ENCODE measurements around the gene CTNNA1.
A peak's percentile ranks its signal among the peaks of the same experiment; 100 is the strongest.
"Not testable (repeated sequence)": the region's sequence is repeated elsewhere in the genome, so short reads cannot be mapped to it uniquely, and the experiment has no call there.

Gene CTNNA1

GRCh38 chr5:138913773-138914172 lies 160.5 kb downstream of the CTNNA1 start:
- in situ Hi-C loops (cut with HindIII; ENCODE audit: low sequenced_read_pairs) = no loop called here
- TF ChIP-seq, protein P1, sequence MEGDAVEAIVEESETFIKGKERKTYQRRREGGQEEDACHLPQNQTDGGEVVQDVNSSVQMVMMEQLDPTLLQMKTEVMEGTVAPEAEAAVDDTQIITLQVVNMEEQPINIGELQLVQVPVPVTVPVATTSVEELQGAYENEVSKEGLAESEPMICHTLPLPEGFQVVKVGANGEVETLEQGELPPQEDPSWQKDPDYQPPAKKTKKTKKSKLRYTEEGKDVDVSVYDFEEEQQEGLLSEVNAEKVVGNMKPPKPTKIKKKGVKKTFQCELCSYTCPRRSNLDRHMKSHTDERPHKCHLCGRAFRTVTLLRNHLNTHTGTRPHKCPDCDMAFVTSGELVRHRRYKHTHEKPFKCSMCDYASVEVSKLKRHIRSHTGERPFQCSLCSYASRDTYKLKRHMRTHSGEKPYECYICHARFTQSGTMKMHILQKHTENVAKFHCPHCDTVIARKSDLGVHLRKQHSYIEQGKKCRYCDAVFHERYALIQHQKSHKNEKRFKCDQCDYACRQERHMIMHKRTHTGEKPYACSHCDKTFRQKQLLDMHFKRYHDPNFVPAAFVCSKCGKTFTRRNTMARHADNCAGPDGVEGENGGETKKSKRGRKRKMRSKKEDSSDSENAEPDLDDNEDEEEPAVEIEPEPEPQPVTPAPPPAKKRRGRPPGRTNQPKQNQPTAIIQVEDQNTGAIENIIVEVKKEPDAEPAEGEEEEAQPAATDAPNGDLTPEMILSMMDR (IDR thresholded peaks at IDR 0.05; ENCODE audit: low read depth, low read length) = no peak
- DNase-seq (ENCODE audit: low read depth, low spot score) = no peak
- no peak overlapping the region for H3K4me3 ChIP-seq (ENCODE audit: low read depth, low read length)

GRCh38 chr5:138914338-138914737 lies 161.1 kb downstream of the CTNNA1 start:
- TF ChIP-seq, protein P1 (IDR thresholded peaks at IDR 0.05; ENCODE audit: low read depth, low read length) = no peak
- in situ Hi-C loops (cut with HindIII; ENCODE audit: low sequenced_read_pairs) = no loop called here
- H3K4me3 ChIP-seq (ENCODE audit: low read depth, low read length) = no peak overlapping the region

GRCh38 chr5:138918686-138919085 lies 165.5 kb downstream of the CTNNA1 start:
- TF ChIP-seq, protein P1 (IDR thresholded peaks at IDR 0.05; ENCODE audit: low read depth, low read length) = no peak
- H3K4me3 ChIP-seq (ENCODE audit: low read depth, low read length) = no peak overlapping the region
- in situ Hi-C loops (cut with HindIII; ENCODE audit: low sequenced_read_pairs) = no loop called here

More at GRCh38 chr5:138914338-138914737, 161.1 kb downstream of the CTNNA1 start:
- DNase-seq (ENCODE audit: low read depth, low spot score) = no peak

GRCh38 chr5:138920181-138920580 lies 167.0 kb downstream of the CTNNA1 start:
- no peak overlapping the region for H3K4me3 ChIP-seq (ENCODE audit: low read depth, low read length)
- in situ Hi-C loops (cut with HindIII; ENCODE audit: low sequenced_read_pairs) = no loop called here
- DNase-seq (ENCODE audit: low read depth, low spot score) = no peak
- TF ChIP-seq, protein P1 (IDR thresholded peaks at IDR 0.05; ENCODE audit: low read depth, low read length) = no peak

More at GRCh38 chr5:138918686-138919085, 165.5 kb downstream of the CTNNA1 start:
- no peak for DNase-seq (ENCODE audit: low read depth, low spot score)

DNA sequence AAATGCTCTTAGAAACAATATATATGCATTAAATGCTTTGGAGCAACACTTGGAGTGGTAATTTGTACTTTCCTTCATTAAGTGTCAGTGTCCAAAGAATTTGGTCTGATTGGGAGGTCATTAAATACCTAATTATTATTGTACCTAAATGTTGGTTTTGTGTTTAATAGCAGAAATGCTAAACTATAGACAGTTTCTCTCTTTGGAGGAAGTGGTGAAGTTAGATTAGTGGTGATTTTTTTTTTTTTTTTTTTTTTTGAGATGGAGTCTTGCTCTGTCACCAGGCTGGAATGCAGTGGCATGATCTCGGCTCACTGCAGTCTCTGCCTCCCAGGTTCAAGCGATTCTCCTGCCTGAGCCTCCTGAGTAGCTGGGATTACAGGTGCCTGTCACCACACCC lies 168.1 kb downstream of the CTNNA1 start:
- DNase-seq (ENCODE audit: low read depth, low spot score); H3K4me3 ChIP-seq (ENCODE audit: low read depth, low read length); in situ Hi-C loops (cut with HindIII; ENCODE audit: low sequenced_read_pairs): not testable (repeated sequence)

DNA sequence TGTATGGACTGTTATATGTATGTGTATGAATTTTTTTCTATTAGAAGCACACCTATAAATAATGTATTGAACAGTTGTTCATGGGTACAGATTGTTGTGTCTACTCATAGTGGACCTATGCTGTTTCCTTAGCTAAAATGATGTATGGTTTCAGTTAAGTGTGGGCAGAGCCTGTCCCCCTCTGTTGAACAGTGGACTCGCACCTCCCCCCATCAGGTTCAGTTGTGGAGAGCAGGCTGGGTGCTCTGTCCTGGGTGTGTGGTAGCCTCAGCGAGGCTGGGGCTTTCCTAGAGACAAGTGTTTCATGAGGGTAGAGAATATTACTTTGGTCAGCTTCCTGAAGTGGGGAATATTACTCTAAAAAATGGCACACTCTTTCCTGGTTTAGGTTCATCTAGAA lies 169.3 kb downstream of the CTNNA1 start:
- no peak overlapping the region for H3K4me3 ChIP-seq (ENCODE audit: low read depth, low read length)
- in situ Hi-C loops (cut with HindIII; ENCODE audit: low sequenced_read_pairs) = no loop called here
- DNase-seq (ENCODE audit: low read depth, low spot score) = no peak
- TF ChIP-seq, protein P1 (IDR thresholded peaks at IDR 0.05; ENCODE audit: low read depth, low read length) = peak; percentile 8

GRCh38 chr5:138925090-138925635 lies 171.9 kb downstream of the CTNNA1 start:
- H3K4me3 ChIP-seq (ENCODE audit: low read depth, low read length) = no peak overlapping the region
- TF ChIP-seq, protein P1 (IDR thresholded peaks at IDR 0.05; ENCODE audit: low read depth, low read length) = no peak
- in situ Hi-C loops (cut with HindIII; ENCODE audit: low sequenced_read_pairs) = no loop called here
- DNase-seq (ENCODE audit: low read depth, low spot score) = no peak
